Right atrium auricular region (tissue), 2 donors: ENCODE data around the gene ITGB7. TPM values are rescaled to one million over a fixed set of nuclear protein-coding genes. Genes with fewer than 3 reads are reported as not detected.

Source experiments
- DNase-seq: peaks from one replicate; pipeline ENCODE4 v3.0.0-alpha.2; 2019; ENCODE audit warnings: low spot score
- H3K27ac ChIP-seq, 2 donors: fragments of 200-600 bp; sonication (generic); 1 replicate in 1 of 2; 2 replicates in 1 of 2; pipeline ENCODE4 v1.5.1; 2016 to 2019
- H3K27me3 ChIP-seq, 2 donors: fragments of 200-600 bp; sonication (generic); one replicate each; pipeline versions ENCODE4 v1.5.1 to v1.6.0; 2017 to 2019
- H3K36me3 ChIP-seq: fragments of 200-600 bp; sonication (generic); one replicate; pipeline ENCODE4 v1.5.1; 2016
- H3K4me1 ChIP-seq, 2 donors: fragments of 200-600 bp; sonication (generic); one replicate each; pipeline versions ENCODE4 v1.5.1 to v1.6.0; 2017 to 2019
- H3K4me3 ChIP-seq, 2 donors: fragments of 200-600 bp; sonication (generic); 1 replicate in 1 of 2; 2 replicates in 1 of 2; pipeline ENCODE4 v1.5.1; 2017 to 2019; ENCODE audit warnings: mild to moderate bottlenecking in 1 of 2, moderate library complexity in 1 of 2
- H3K9me3 ChIP-seq, 2 donors: fragments of 200-600 bp; sonication (generic); one replicate each; pipeline ENCODE4 v1.5.1; 2019
- CTCF ChIP-seq, 2 donors: fragments of 200-600 bp; sonication (generic); IDR thresholded peaks; one replicate each; pipeline ENCODE4 v1.5.1; 2019; ENCODE audit warnings: antibody characterized with exemption in 2 of 2
- total RNA-seq, 2 donors: library from RNA; depleted of rRNA; stranded (reverse); fragments of >200 nt; gene quantifications; one replicate each; pipeline ENCODE4 v1.1.0, GENCODE V29; 2016

Gene ITGB7
- total RNA-seq, 2 donors from 2014 or later, result 0.47 TPM; not detected in 1

GRCh38 chr12:53195516-53196420 lies 11.3 kb downstream of the ITGB7 start:
- no peak overlapping the region for H3K4me3 ChIP-seq
- no peak for TF ChIP-seq CTCF (IDR thresholded peaks at IDR 0.05)
- no peaks in the 10 kb centered on the region for H3K27me3 ChIP-seq
- DNase-seq, result no peak
- H3K4me1 ChIP-seq, result peaks cover 0 to 11% of the 10 kb centered on the region in 2 donors
- no peaks in the 10 kb centered on the region for H3K36me3 ChIP-seq
- no peak overlapping the region for H3K27ac ChIP-seq
- no peaks in the 10 kb centered on the region for H3K9me3 ChIP-seq

- no peak for TF ChIP-seq CTCF (IDR thresholded peaks at IDR 0.05)
- Histone ChIP-seq H3K36me3 (no peaks in the 10 kb centered on the region), H3K9me3 (no peaks in the 10 kb centered on the region), H3K4me3 (no peak overlapping the region), H3K4me1 (peaks cover 0 to 11% of the 10 kb centered on the region in 2 donors), H3K27ac (no peak overlapping the region), H3K27me3 (no peaks in the 10 kb centered on the region)
- no peak for DNase-seq
Observed at GRCh38 chr12:53194973-53195372, 12.1 kb downstream of the ITGB7 start.

- Histone ChIP-seq H3K4me1 (peaks cover 0 to 11% of the 10 kb centered on the region in 2 donors), H3K36me3 (no peaks in the 10 kb centered on the region), H3K27me3 (no peaks in the 10 kb centered on the region), H3K9me3 (no peaks in the 10 kb centered on the region), H3K4me3 (no peak overlapping the region), H3K27ac (no peak overlapping the region)
- TF ChIP-seq CTCF (IDR thresholded peaks at IDR 0.05), result no peak
- no peak for DNase-seq
Observed at GRCh38 chr12:53193985-53194716, 12.9 kb downstream of the ITGB7 start.

- H3K27me3 ChIP-seq, result no peaks in the 10 kb centered on the region
- H3K27ac ChIP-seq, result no peak overlapping the region
- H3K9me3 ChIP-seq, result no peaks in the 10 kb centered on the region
- no peak for TF ChIP-seq CTCF (IDR thresholded peaks at IDR 0.05)
- no peak for DNase-seq
- peaks cover 0 to 8% of the 10 kb centered on the region in 2 donors for H3K4me1 ChIP-seq
- H3K4me3 ChIP-seq, result no peak overlapping the region
- peaks cover 8% of the 10 kb centered on the region for H3K36me3 ChIP-seq
Observed at GRCh38 chr12:53193040-53193439, 14.0 kb downstream of the ITGB7 start.

GRCh38 chr12:53192531-53193021 lies 14.5 kb downstream of the ITGB7 start:
- H3K4me1 ChIP-seq, result peaks cover 0 to 3% of the 10 kb centered on the region in 2 donors

More at GRCh38 chr12:53192531-53193021, 14.5 kb downstream of the ITGB7 start:
- Histone ChIP-seq H3K27ac (no peak overlapping the region), H3K27me3 (no peaks in the 10 kb centered on the region), H3K36me3 (peaks cover 12% of the 10 kb centered on the region), H3K4me3 (no peak overlapping the region), H3K9me3 (no peaks in the 10 kb centered on the region)
- DNase-seq, result no peak
- TF ChIP-seq CTCF (IDR thresholded peaks at IDR 0.05), result no peak
